ENCODE measurements around the gene ARMH2.

- TF ChIP-seq POLR2AphosphoS5 (IDR thresholded peaks at IDR 0.05; ENCODE audit: low read depth, low read length), result no peak
- TF ChIP-seq TAF1 (IDR thresholded peaks at IDR 0.05; ENCODE audit: borderline replicate concordance, insufficient read depth, low read length), result no peak
Measured at GRCh38 chr6:24831771-24832716, 33.3 kb upstream of the ARMH2 start.

All from PFSK-1 (cell line).